ENCODE data around the gene PAPPA2. TPM values are rescaled to one million over a fixed set of nuclear protein-coding genes. Genes with fewer than 3 reads are reported as not detected.

The PAPPA2 gene
- total RNA-seq, 4 donors from 2014 or later, result 0.23 to 0.51 (median 0.34) TPM

GRCh38 chr1:176692988-176693696 is 230.2 kb downstream of the PAPPA2 start:
- H3K4me3 ChIP-seq, result no peak overlapping the region
- no peaks in the 10 kb centered on the region for H3K9me3 ChIP-seq
- no peaks in the 10 kb centered on the region for H3K4me1 ChIP-seq
- 80% methylated on average over 6 of the region's 6 CpGs for WGBS
- no peaks in the 10 kb centered on the region for H3K36me3 ChIP-seq
- no peaks in the 10 kb centered on the region for H3K27me3 ChIP-seq
- no peak for TF ChIP-seq CTCF (IDR thresholded peaks at IDR 0.05)
- TF ChIP-seq EP300 (IDR thresholded peaks at IDR 0.05), result no peak
- TF ChIP-seq POLR2A (IDR thresholded peaks at IDR 0.05), result no peak
- TF ChIP-seq POLR2AphosphoS5 (IDR thresholded peaks at IDR 0.05), result no peak
- no peak overlapping the region for H3K27ac ChIP-seq
- no peak for DNase-seq (ENCODE audit: low spot score in 2 of 2)

GRCh38 chr1:176693697-176694329 is 230.8 kb downstream of the PAPPA2 start:
- Histone ChIP-seq H3K4me3 (no peak overlapping the region), H3K27ac (no peak overlapping the region)
- WGBS, result 77% methylated on average over 11 of the region's 11 CpGs

GRCh38 chr1:176694713-176695112 is 231.7 kb downstream of the PAPPA2 start:
- no peak for TF ChIP-seq POLR2A (IDR thresholded peaks at IDR 0.05)
- TF ChIP-seq CTCF (IDR thresholded peaks at IDR 0.05), result no peak
- TF ChIP-seq EP300 (IDR thresholded peaks at IDR 0.05), result no peak
- TF ChIP-seq POLR2AphosphoS5 (IDR thresholded peaks at IDR 0.05), result no peak
- Histone ChIP-seq H3K27me3 (no peaks in the 10 kb centered on the region), H3K4me1 (no peaks in the 10 kb centered on the region), H3K36me3 (no peaks in the 10 kb centered on the region), H3K27ac (no peak overlapping the region), H3K9me3 (no peaks in the 10 kb centered on the region), H3K4me3 (no peak overlapping the region)
- WGBS, result 53% methylated on average over 2 of the region's 2 CpGs
- DNase-seq (ENCODE audit: low spot score in 2 of 2), result no peak

More at GRCh38 chr1:176693697-176694329, 230.8 kb downstream of the PAPPA2 start:
- Histone ChIP-seq H3K36me3 (no peaks in the 10 kb centered on the region), H3K9me3 (no peaks in the 10 kb centered on the region), H3K4me1 (no peaks in the 10 kb centered on the region), H3K27me3 (no peaks in the 10 kb centered on the region)
- TF ChIP-seq POLR2AphosphoS5 (IDR thresholded peaks at IDR 0.05) (no peak), EP300 (IDR thresholded peaks at IDR 0.05) (no peak), CTCF (IDR thresholded peaks at IDR 0.05) (no peak), POLR2A (IDR thresholded peaks at IDR 0.05) (no peak)
- no peak for DNase-seq (ENCODE audit: low spot score in 2 of 2)

GRCh38 chr1:176696109-176696508 is 233.1 kb downstream of the PAPPA2 start:
- no peak overlapping the region for H3K4me3 ChIP-seq
- TF ChIP-seq POLR2AphosphoS5 (IDR thresholded peaks at IDR 0.05) (no peak), EP300 (IDR thresholded peaks at IDR 0.05) (no peak), CTCF (IDR thresholded peaks at IDR 0.05) (no peak), POLR2A (IDR thresholded peaks at IDR 0.05) (no peak)
- DNase-seq (ENCODE audit: low spot score in 2 of 2), result no peak
- H3K4me1 ChIP-seq, result no peaks in the 10 kb centered on the region
- H3K27ac ChIP-seq, result no peak overlapping the region
- WGBS, result 37% methylated on average over 4 of the region's 5 CpGs
- H3K27me3 ChIP-seq, result no peaks in the 10 kb centered on the region
- H3K36me3 ChIP-seq, result no peaks in the 10 kb centered on the region
- H3K9me3 ChIP-seq, result no peaks in the 10 kb centered on the region

- no peak overlapping the region for H3K27ac ChIP-seq
- no peaks in the 10 kb centered on the region for H3K4me1 ChIP-seq
- no peaks in the 10 kb centered on the region for H3K36me3 ChIP-seq
- H3K9me3 ChIP-seq, result no peaks in the 10 kb centered on the region
- no peak overlapping the region for H3K4me3 ChIP-seq
- no peaks in the 10 kb centered on the region for H3K27me3 ChIP-seq
- TF ChIP-seq EP300 (IDR thresholded peaks at IDR 0.05) (no peak), POLR2A (IDR thresholded peaks at IDR 0.05) (no peak), POLR2AphosphoS5 (IDR thresholded peaks at IDR 0.05) (no peak), CTCF (IDR thresholded peaks at IDR 0.05) (no peak)
- DNase-seq (ENCODE audit: low spot score in 2 of 2), result no peak
- 54% methylated on average over 1 of the region's 1 CpG for WGBS
Measured at GRCh38 chr1:176696689-176697088, 233.7 kb downstream of the PAPPA2 start.
